Panc1 (cell line): ENCODE results near the gene GSS.

ENCODE experiments used
- CTCF ChIP-seq: fragments of 450-650 bp; IDR thresholded peaks from 2 replicates; pipeline ENCODE4 v1.5.1; 2017; ENCODE audit warnings: mild to moderate bottlenecking
- POLR2AphosphoS5 ChIP-seq: IDR thresholded peaks from 2 replicates; pipeline ENCODE4 v1.6.1; 2012; ENCODE audit warnings: mild to moderate bottlenecking, low read depth, low read length, moderate library complexity
- REST ChIP-seq, 2 experiments: IDR thresholded peaks; 2 replicates each; pipeline ENCODE4 v1.6.1; 2011 to 2012; ENCODE audit warnings: low read depth in 2 of 2, control low read depth in 1 of 2, low read length in 1 of 2, mild to moderate bottlenecking in 1 of 2, moderate library complexity in 1 of 2; ENCODE audit not compliant: insufficient read depth in 1 of 2
- TCF7L2 ChIP-seq: IDR thresholded peaks from 2 replicates; pipeline ENCODE4 v1.6.1; 2011; ENCODE audit warnings: mild to moderate bottlenecking, low read depth, low read length, inconsistent platforms

- TF ChIP-seq CTCF: no peak
- TF ChIP-seq REST (IDR thresholded peaks at IDR 0.05; ENCODE audit: insufficient read depth in 1 of 2, low read depth in 2 of 2, low read length in 1 of 2): no peak
- TF ChIP-seq POLR2AphosphoS5: no peak
- no peak for TF ChIP-seq TCF7L2
Measured at GRCh38 chr20:34907616-34908469, 47.8 kb downstream of the GSS start.
